SU-DHL-6 (cell line): ENCODE results near the gene PCDHB11.
"Not testable (repeated sequence)": the region's sequence is repeated elsewhere in the genome, so short reads cannot be mapped to it uniquely, and the experiment has no call there.

Experiments
- H2AFZ ChIP-seq: fragments of 200-600 bp; sonication (generic); 2 replicates; pipeline ENCODE4 v1.6.1; 2014; ENCODE audit warnings: low read depth, mild to moderate bottlenecking, moderate library complexity, mixed read lengths, antibody characterized with exemption, low read length; ENCODE audit not compliant: severe bottlenecking
- H3F3A ChIP-seq: fragments of 200-600 bp; shearing (Covaris generic); 2 replicates; pipeline ENCODE4 v1.6.0; 2016; ENCODE audit warnings: antibody characterized with exemption, mild to moderate bottlenecking; ENCODE audit not compliant: insufficient read depth
- H3K27ac ChIP-seq: fragments of 200-600 bp; sonication (generic); 2 replicates; pipeline ENCODE4 v1.5.1; 2016; ENCODE audit warnings: low read depth, mild to moderate bottlenecking, low read length, moderate library complexity, mixed read lengths
- H3K27me3 ChIP-seq: fragments of 200-600 bp; sonication (generic), shearing (Covaris generic); 2 replicates; pipeline ENCODE4 v1.6.0; 2014; ENCODE audit warnings: mild to moderate bottlenecking, low read length
- H3K36me3 ChIP-seq: fragments of 200-600 bp; sonication (generic); 2 replicates; pipeline ENCODE4 v1.6.1; 2014; ENCODE audit warnings: mild to moderate bottlenecking, low read length, mixed read lengths
- H3K4me2 ChIP-seq: fragments of 300-600, 200-600 bp; shearing (Covaris generic), sonication (generic); 2 replicates; pipeline ENCODE4 v1.6.0; 2014; ENCODE audit warnings: low read length, low read depth, mild to moderate bottlenecking; ENCODE audit not compliant: poor library complexity, severe bottlenecking
- H3K4me3 ChIP-seq: fragments of 200-600 bp; sonication (generic); 2 replicates; pipeline ENCODE4 v1.5.1; 2014; ENCODE audit warnings: antibody characterized with exemption, low read length, mild to moderate bottlenecking, mixed read lengths; ENCODE audit not compliant: insufficient read depth, poor library complexity, severe bottlenecking
- H3K79me2 ChIP-seq: fragments of 200-600 bp; sonication (generic); 2 replicates; pipeline ENCODE4 v1.6.1; 2014; ENCODE audit warnings: mild to moderate bottlenecking, low read length, moderate library complexity; ENCODE audit not compliant: insufficient read depth
- H3K9ac ChIP-seq: fragments of 200-600 bp; sonication (generic); 2 replicates; pipeline ENCODE4 v1.7.0; 2014; ENCODE audit warnings: mild to moderate bottlenecking, low read length
- H3K9me2 ChIP-seq: fragments of 200-600 bp; sonication (generic); replicated peaks from 2 replicates; pipeline ENCODE4 v1.6.1; 2014; ENCODE audit warnings: low read length; ENCODE audit not compliant: insufficient read depth
- H3K9me3 ChIP-seq: fragments of 200-600 bp; sonication (generic); 2 replicates; pipeline ENCODE4 v1.6.1; 2014; ENCODE audit warnings: low read length, mixed read lengths; ENCODE audit not compliant: insufficient read depth
- H4K20me1 ChIP-seq: fragments of 200-600 bp; sonication (generic); 2 replicates; pipeline ENCODE4 v1.6.1; 2014; ENCODE audit warnings: low read depth, mild to moderate bottlenecking, antibody characterized with exemption, low read length, moderate library complexity, mixed read lengths
- EZH2phosphoT487 ChIP-seq: fragments of 200-600 bp; sonication (generic), shearing (Covaris generic); conservative IDR thresholded peaks from 2 replicates; pipeline ENCODE4 v1.6.1; 2018; ENCODE audit warnings: mild to moderate bottlenecking, antibody characterized with exemption, low read length, moderate library complexity, mixed read lengths
- TF ChIP-seq, protein P1 (sequence below): fragments of 200-600 bp; sonication (generic); IDR thresholded peaks from one replicate; pipeline ENCODE4 v1.5.1; 2017; ENCODE audit warnings: antibody characterized with exemption, mild to moderate bottlenecking, low read length, moderate library complexity; ENCODE audit not compliant: insufficient read depth, poor library complexity, severe bottlenecking

Gene PCDHB11

DNA sequence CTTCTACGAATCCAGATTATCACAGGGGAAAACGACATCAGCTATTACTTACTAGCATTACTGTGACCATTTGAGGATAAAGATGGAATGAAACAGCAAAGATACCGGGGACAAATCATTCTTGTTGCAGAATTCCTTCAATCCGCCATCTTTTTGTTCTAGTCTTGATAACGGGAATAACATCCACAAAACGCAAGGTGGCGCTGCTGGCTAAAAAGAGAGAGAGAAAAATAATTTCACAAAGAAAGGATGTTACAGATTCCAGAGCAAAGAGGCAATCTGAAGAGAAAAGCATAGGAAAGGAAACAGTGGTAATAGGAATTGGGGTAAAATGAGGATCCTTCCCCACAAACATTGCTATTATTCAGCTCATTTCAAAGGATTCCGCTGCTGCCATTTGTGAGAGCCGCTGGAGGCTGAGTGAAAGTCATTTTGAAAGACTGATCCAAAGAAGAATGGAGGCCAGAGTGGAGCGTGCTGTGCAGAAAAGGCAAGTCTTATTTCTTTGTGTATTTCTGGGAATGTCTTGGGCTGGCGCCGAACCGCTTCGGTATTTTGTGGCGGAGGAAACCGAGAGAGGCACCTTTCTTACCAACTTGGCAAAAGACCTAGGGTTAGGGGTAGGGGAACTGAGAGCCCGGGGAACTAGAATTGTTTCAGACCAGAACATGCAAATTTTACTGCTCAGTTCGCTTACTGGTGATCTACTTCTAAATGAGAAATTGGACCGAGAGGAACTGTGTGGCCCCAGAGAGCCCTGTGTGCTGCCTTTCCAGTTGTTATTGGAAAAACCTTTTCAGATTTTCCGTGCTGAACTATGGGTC lies 26.8 kb upstream of the PCDHB11 start, which contains the start of gene PCDHB7:
PCDHB7 (plus strand) TSS at position 264 of the 824 bp plus-strand sequence; CDS start at position 456, 192 bp downstream.
- no peak for TF ChIP-seq EZH2phosphoT487
- TF ChIP-seq, protein P1, sequence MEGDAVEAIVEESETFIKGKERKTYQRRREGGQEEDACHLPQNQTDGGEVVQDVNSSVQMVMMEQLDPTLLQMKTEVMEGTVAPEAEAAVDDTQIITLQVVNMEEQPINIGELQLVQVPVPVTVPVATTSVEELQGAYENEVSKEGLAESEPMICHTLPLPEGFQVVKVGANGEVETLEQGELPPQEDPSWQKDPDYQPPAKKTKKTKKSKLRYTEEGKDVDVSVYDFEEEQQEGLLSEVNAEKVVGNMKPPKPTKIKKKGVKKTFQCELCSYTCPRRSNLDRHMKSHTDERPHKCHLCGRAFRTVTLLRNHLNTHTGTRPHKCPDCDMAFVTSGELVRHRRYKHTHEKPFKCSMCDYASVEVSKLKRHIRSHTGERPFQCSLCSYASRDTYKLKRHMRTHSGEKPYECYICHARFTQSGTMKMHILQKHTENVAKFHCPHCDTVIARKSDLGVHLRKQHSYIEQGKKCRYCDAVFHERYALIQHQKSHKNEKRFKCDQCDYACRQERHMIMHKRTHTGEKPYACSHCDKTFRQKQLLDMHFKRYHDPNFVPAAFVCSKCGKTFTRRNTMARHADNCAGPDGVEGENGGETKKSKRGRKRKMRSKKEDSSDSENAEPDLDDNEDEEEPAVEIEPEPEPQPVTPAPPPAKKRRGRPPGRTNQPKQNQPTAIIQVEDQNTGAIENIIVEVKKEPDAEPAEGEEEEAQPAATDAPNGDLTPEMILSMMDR, result peak; percentile 75
- Histone ChIP-seq H3K4me2 (peak within 1 kb of the TSS; percentile 22), H3K27ac (no peak within 1 kb of the TSS), H3K4me3 (no peak within 1 kb of the TSS), H3K36me3 (no peaks in the 10 kb centered on the region), H3K79me2 (no peaks in the 10 kb centered on the region), H3F3A (no peaks in the 10 kb centered on the region), H3K9me2 (no peaks in the 10 kb centered on the region), H3K27me3 (peaks cover 3% of the 10 kb centered on the region; the same call in 1 of the 2 replicates), H4K20me1 (no peaks in the 10 kb centered on the region; the same call in 1 of the 2 replicates), H3K9me3 (no peaks in the 10 kb centered on the region), H2AFZ (no peak within 1 kb of the TSS), H3K9ac (no peak within 1 kb of the TSS)

- H3K9me2 ChIP-seq, H3K36me3 ChIP-seq, H4K20me1 ChIP-seq, H3K27ac ChIP-seq, H3K9ac ChIP-seq, H3K27me3 ChIP-seq, H3K9me3 ChIP-seq, H3K4me3 ChIP-seq, H3K4me2 ChIP-seq, H3F3A ChIP-seq, H3K79me2 ChIP-seq, H2AFZ ChIP-seq: not testable (repeated sequence)
Observed at GRCh38 chr5:141174291-141175104, 24.9 kb upstream of the PCDHB11 start.

DNA sequence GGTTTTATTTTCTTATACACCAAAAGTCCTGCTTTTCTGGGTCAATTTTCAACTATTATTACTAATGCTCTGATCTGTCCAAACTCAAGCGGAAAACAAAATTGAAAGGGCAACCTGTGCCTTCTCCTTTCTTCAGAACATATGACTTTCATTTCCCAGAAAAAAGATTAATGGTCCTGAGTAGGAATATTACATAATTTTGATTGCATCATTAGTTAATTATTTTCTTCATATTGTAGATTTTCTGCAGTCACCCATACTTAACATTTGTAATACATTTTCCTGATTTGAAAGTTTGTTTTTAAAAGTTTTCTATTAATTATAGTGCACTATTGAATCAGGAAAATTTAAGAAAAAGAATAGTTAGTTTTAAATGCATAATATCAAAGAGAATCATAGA lies 23.5 kb upstream of the PCDHB11 start:
- H4K20me1 ChIP-seq, result no peaks in the 10 kb centered on the region; the same call in 1 of the 2 replicates
- H3K9me2 ChIP-seq, result no peaks in the 10 kb centered on the region
- no peak overlapping the region for H3K9ac ChIP-seq
- H3K4me3 ChIP-seq, result no peak overlapping the region
- H3K79me2 ChIP-seq, result no peaks in the 10 kb centered on the region
- no peak overlapping the region for H2AFZ ChIP-seq
- no peaks in the 10 kb centered on the region for H3K36me3 ChIP-seq
- no peaks in the 10 kb centered on the region for H3F3A ChIP-seq
- TF ChIP-seq, protein P1, result no peak
- TF ChIP-seq EZH2phosphoT487, result no peak
- peaks cover 3% of the 10 kb centered on the region; the same call in 1 of the 2 replicates for H3K27me3 ChIP-seq
- H3K4me2 ChIP-seq, result no peak overlapping the region
- H3K27ac ChIP-seq, result no peak overlapping the region
- H3K9me3 ChIP-seq, result no peaks in the 10 kb centered on the region

DNA sequence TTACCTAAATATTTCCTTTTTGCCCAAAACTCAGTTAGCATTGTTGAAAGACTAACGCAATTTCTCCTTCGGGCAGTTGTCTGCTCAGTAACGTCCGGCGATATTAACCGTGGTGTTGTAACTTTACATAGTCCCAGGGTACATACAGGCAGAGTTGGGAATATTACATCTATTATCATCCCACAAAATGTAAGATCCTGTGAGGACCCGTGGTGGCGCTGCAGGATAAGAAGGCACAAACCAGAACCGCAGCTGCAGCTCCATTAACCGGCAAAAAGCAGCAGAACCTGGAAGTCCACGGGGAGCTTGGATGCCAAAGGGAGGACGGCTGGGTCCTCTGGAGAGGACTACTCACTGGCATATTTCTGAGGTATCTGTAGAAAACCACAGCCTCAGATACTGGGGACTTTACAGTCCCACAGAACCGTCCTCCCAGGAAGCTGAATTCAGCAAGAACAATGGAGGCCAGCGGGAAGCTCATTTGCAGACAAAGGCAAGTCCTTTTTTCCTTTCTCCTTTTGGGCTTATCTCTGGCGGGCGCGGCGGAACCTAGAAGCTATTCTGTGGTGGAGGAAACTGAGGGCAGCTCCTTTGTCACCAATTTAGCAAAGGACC lies 21.7 kb upstream of the PCDHB11 start, which contains the start of gene PCDHB8:
PCDHB8 (plus strand) TSS at position 214 of the 615 bp plus-strand sequence; CDS start at position 459, 245 bp downstream.
- not testable (repeated sequence) for H3F3A ChIP-seq, H4K20me1 ChIP-seq, H3K4me2 ChIP-seq, H3K79me2 ChIP-seq, H3K9me3 ChIP-seq, H3K4me3 ChIP-seq, H3K36me3 ChIP-seq, H3K9me2 ChIP-seq, H3K9ac ChIP-seq, H3K27me3 ChIP-seq, H2AFZ ChIP-seq, H3K27ac ChIP-seq

DNA sequence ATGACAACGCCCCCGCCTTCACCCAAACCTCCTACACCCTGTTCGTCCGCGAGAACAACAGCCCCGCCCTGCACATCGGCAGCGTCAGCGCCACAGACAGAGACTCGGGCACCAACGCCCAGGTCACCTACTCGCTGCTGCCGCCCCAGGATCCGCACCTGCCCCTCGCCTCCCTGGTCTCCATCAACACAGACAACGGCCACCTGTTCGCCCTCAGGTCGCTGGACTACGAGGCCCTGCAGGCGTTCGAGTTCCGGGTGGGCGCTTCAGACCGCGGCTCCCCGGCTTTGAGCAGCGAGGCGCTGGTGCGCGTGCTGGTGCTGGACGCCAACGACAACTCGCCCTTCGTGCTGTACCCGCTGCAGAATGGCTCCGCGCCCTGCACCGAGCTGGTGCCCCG lies 20.1 kb upstream of the PCDHB11 start:
- not testable (repeated sequence) for H3F3A ChIP-seq, H3K4me3 ChIP-seq, H3K4me2 ChIP-seq, H3K9me3 ChIP-seq, H3K9me2 ChIP-seq, H3K79me2 ChIP-seq, H3K9ac ChIP-seq, H3K27ac ChIP-seq, H4K20me1 ChIP-seq, H3K36me3 ChIP-seq, H2AFZ ChIP-seq, H3K27me3 ChIP-seq

GRCh38 chr5:141179876-141180275 lies 19.6 kb upstream of the PCDHB11 start:
- not testable (repeated sequence) for H3F3A ChIP-seq, H3K9me3 ChIP-seq, H3K9me2 ChIP-seq, H4K20me1 ChIP-seq, H3K36me3 ChIP-seq, H3K4me3 ChIP-seq, H3K79me2 ChIP-seq, H3K9ac ChIP-seq, H3K4me2 ChIP-seq, H2AFZ ChIP-seq, H3K27me3 ChIP-seq, H3K27ac ChIP-seq
